Measurements from ENCODE around the gene DZIP3. TPM values are rescaled to one million over a fixed set of nuclear protein-coding genes. Genes with fewer than 3 reads are reported as not detected.

The DZIP3 gene
- total RNA-seq, 2 donors from 2014 or later = 6.8 to 8.5 TPM

- H3K9ac ChIP-seq (ENCODE audit: low read depth in 2 of 2, low read length in 2 of 2) = no peak overlapping the region
- DNase-seq = no peak
- no peaks in the 10 kb centered on the region for H3K36me3 ChIP-seq
- TF ChIP-seq CTCF (IDR thresholded peaks at IDR 0.05) = peak; percentile 13
- no peaks in the 10 kb centered on the region for H3K9me3 ChIP-seq
- no peak overlapping the region for H3K27ac ChIP-seq
- H3K4me3 ChIP-seq = no peak overlapping the region
- intact Hi-C loops (cut with DNase I) = loop anchor here (5.0 kb wide), 1 partner anchor 65 kb away; no protein-coding TSS in a partner anchor
- H3K4me1 ChIP-seq = peaks cover 5% of the 10 kb centered on the region
- H3K27me3 ChIP-seq = no peaks in the 10 kb centered on the region
Measured at GRCh38 chr3:108552267-108553159, 37.0 kb upstream of the DZIP3 start.

GRCh38 chr3:108554229-108554628 is 35.3 kb upstream of the DZIP3 start:
- H3K27ac ChIP-seq = peak overlapping the region; percentile 49
- H3K27me3 ChIP-seq = no peaks in the 10 kb centered on the region
- no peaks in the 10 kb centered on the region for H3K9me3 ChIP-seq
- no peak for DNase-seq
- no peaks in the 10 kb centered on the region for H3K36me3 ChIP-seq
- no peak overlapping the region for H3K9ac ChIP-seq (ENCODE audit: low read depth in 2 of 2, low read length in 2 of 2)
- intact Hi-C loops (cut with DNase I) = loop anchor here (5.0 kb wide), 1 partner anchor 67 kb away; no protein-coding TSS in a partner anchor
- TF ChIP-seq CTCF (IDR thresholded peaks at IDR 0.05) = no peak
- no peak overlapping the region for H3K4me3 ChIP-seq
- H3K4me1 ChIP-seq = peaks cover 5% of the 10 kb centered on the region

- H3K4me3 ChIP-seq = no peak overlapping the region
- peak overlapping the region; percentile 49 for H3K27ac ChIP-seq
- intact Hi-C loops (cut with DNase I) = loop anchor here (5.0 kb wide), 1 partner anchor 68 kb away; no protein-coding TSS in a partner anchor
- peaks cover 5% of the 10 kb centered on the region for H3K4me1 ChIP-seq
- no peak for DNase-seq
- no peak for TF ChIP-seq CTCF (IDR thresholded peaks at IDR 0.05)
- H3K27me3 ChIP-seq = no peaks in the 10 kb centered on the region
- H3K9ac ChIP-seq (ENCODE audit: low read depth in 2 of 2, low read length in 2 of 2) = no peak overlapping the region
- no peaks in the 10 kb centered on the region for H3K9me3 ChIP-seq
- H3K36me3 ChIP-seq = no peaks in the 10 kb centered on the region
Measured at GRCh38 chr3:108554913-108555571, 34.5 kb upstream of the DZIP3 start.

- intact Hi-C loops (cut with DNase I) = no loop called here
- DNase-seq = no peak
- Histone ChIP-seq H3K36me3 (no peaks in the 10 kb centered on the region), H3K9me3 (no peaks in the 10 kb centered on the region), H3K27me3 (no peaks in the 10 kb centered on the region), H3K9ac (ENCODE audit: low read depth in 2 of 2, low read length in 2 of 2) (no peak overlapping the region), H3K4me3 (no peak overlapping the region), H3K27ac (no peak overlapping the region), H3K4me1 (peaks cover 5% of the 10 kb centered on the region)
- TF ChIP-seq CTCF (IDR thresholded peaks at IDR 0.05) = no peak
Measured at GRCh38 chr3:108555966-108556581, 33.4 kb upstream of the DZIP3 start.

GRCh38 chr3:108562565-108562964 is 27.0 kb upstream of the DZIP3 start:
- TF ChIP-seq CTCF (IDR thresholded peaks at IDR 0.05) = no peak
- intact Hi-C loops (cut with DNase I) = no loop called here

More at GRCh38 chr3:108562565-108562964, 27.0 kb upstream of the DZIP3 start:
- Histone ChIP-seq H3K9me3 (no peaks in the 10 kb centered on the region), H3K27me3 (no peaks in the 10 kb centered on the region), H3K9ac (ENCODE audit: low read depth in 2 of 2, low read length in 2 of 2) (no peak overlapping the region), H3K27ac (no peak overlapping the region), H3K36me3 (no peaks in the 10 kb centered on the region), H3K4me3 (no peak overlapping the region), H3K4me1 (no peaks in the 10 kb centered on the region)
- DNase-seq = no peak
